Measurements from ENCODE around the gene CA5A. TPM values are rescaled to one million over a fixed set of nuclear protein-coding genes. Genes with fewer than 3 reads are reported as not detected.

CA5A gene
- total and polyA plus RNA-seq, 9 of the 15 experiments (the other 6 are each of a cell fraction or from before 2014, with no cell fraction given), result not detected

- TF ChIP-seq RERE (CRISPR knock-in tag; IDR thresholded peaks at IDR 0.05; ENCODE audit: borderline replicate concordance), result 0 out of 2 replicates have a peak, but pooled peaks have one; percentile 25
- TF ChIP-seq LARP7 (IDR thresholded peaks at IDR 0.05), result no peak
- peak; percentile 81 for TF ChIP-seq FOXO4 (CRISPR knock-in tag; IDR thresholded peaks at IDR 0.05)
- TF ChIP-seq FOXA1 (IDR thresholded peaks at IDR 0.05; ENCODE audit: borderline replicate concordance), result peak; percentile 89; the same call in 1 of the 2 replicates
- no peak for TF ChIP-seq SRSF7 (optimal IDR thresholded peaks at IDR 0.05; ENCODE audit: low read depth, low read length)
- TF ChIP-seq ZNF507 (tag; conservative IDR thresholded peaks at IDR 0.05), result no peak
- TF ChIP-seq TCF7L2 (IDR thresholded peaks at IDR 0.05; ENCODE audit: low read depth, low read length), result no peak
- no peak for TF ChIP-seq BRF2 (IDR thresholded peaks at IDR 0.05; ENCODE audit: borderline replicate concordance, insufficient read depth, insufficient read length)
- peak; percentile 96 for TF ChIP-seq RNF2 (IDR thresholded peaks at IDR 0.05)
- peak; percentile 95 for TF ChIP-seq ZEB2 (IDR thresholded peaks at IDR 0.05)
- TF ChIP-seq USF1 (CRISPR knock-in tag; IDR thresholded peaks at IDR 0.05), result no peak
- TF ChIP-seq HNRNPL (IDR thresholded peaks at IDR 0.05; ENCODE audit: low read depth, low read length), result no peak
- no peak for TF ChIP-seq FOXK1 (CRISPR knock-in tag; IDR thresholded peaks at IDR 0.05; ENCODE audit: borderline replicate concordance)
- TF ChIP-seq HMBOX1 (IDR thresholded peaks at IDR 0.05), result no peak
- TF ChIP-seq ZNF24 (IDR thresholded peaks at IDR 0.05), result peak; percentile 23; the same call in 1 of the 2 replicates
- no peak for TF ChIP-seq ETV6 (IDR thresholded peaks at IDR 0.05; ENCODE audit: borderline replicate concordance in 1 of 2, low read depth in 2 of 2, low read length in 1 of 2)
- no peak for TF ChIP-seq ETV6 (CRISPR knock-in tag; IDR thresholded peaks at IDR 0.05; ENCODE audit: borderline replicate concordance)
- TF ChIP-seq TEAD2 (tag; IDR thresholded peaks at IDR 0.05), result no peak
These were observed 82.0 kb downstream of the CA5A start (continued) for GRCh38 chr16:87854053-87854906.

Data from K562 (cell line).